Retinal pigment epithelial cell (primary cell): ENCODE data around the gene GTF3C4.

Experiments
- DNase-seq: peaks from one replicate; pipeline ENCODE4 v3.0.0-alpha.2; 2010; ENCODE audit warnings: low read depth
- H3K4me3 ChIP-seq: 2 replicates; pipeline ENCODE4 v1.5.1; 2011; ENCODE audit warnings: mild to moderate bottlenecking, low read length, control low read depth, moderate library complexity
- TF ChIP-seq, protein P1 (sequence below): conservative IDR thresholded peaks from 2 replicates; pipeline ENCODE4 v1.5.1; 2011; ENCODE audit warnings: low read depth, low read length, control low read depth, inconsistent platforms

Gene GTF3C4

DNA sequence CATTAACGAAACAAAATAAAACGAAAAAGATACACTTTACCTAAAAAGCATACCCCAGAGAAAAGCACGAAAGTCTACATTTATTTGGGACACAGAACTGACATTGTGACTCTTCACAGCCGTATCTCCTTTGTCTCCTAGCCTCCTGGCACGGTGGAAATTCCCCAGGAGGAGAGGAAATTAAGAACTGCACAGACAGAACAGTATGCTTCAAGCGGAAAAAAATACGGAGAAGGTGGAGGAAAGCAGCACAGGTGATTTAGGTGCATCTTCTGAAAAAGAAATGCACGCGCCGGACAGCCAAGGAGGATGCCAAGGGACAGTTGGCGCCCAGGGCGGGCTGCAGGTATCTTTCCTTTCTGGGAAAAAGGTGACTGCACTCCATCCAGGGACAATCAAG is 32.5 kb upstream of the GTF3C4 start:
- no peak for DNase-seq
- TF ChIP-seq, protein P1, sequence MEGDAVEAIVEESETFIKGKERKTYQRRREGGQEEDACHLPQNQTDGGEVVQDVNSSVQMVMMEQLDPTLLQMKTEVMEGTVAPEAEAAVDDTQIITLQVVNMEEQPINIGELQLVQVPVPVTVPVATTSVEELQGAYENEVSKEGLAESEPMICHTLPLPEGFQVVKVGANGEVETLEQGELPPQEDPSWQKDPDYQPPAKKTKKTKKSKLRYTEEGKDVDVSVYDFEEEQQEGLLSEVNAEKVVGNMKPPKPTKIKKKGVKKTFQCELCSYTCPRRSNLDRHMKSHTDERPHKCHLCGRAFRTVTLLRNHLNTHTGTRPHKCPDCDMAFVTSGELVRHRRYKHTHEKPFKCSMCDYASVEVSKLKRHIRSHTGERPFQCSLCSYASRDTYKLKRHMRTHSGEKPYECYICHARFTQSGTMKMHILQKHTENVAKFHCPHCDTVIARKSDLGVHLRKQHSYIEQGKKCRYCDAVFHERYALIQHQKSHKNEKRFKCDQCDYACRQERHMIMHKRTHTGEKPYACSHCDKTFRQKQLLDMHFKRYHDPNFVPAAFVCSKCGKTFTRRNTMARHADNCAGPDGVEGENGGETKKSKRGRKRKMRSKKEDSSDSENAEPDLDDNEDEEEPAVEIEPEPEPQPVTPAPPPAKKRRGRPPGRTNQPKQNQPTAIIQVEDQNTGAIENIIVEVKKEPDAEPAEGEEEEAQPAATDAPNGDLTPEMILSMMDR, result no peak
- no peak overlapping the region for H3K4me3 ChIP-seq

DNA sequence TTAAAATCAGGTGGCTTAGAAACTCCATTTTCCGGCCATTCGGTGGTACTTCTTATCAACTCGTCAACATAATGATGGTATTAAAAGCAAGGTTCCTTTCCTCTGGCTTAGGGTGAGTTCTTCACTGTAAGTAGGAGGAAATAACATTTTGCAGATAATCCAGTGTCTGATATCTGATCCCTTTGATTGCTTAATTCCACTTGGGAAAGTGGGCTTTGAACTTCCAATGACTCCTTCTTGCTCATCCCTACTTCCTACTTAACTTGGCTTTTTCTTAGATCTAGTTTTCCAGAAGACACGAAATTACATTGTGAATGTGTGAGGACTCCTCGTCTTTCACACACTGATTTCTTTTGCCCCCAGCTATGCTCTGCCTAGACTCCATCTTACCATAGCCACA is 32.0 kb upstream of the GTF3C4 start:
- no peak for DNase-seq
- no peak overlapping the region for H3K4me3 ChIP-seq
- TF ChIP-seq, protein P1, result no peak

DNA sequence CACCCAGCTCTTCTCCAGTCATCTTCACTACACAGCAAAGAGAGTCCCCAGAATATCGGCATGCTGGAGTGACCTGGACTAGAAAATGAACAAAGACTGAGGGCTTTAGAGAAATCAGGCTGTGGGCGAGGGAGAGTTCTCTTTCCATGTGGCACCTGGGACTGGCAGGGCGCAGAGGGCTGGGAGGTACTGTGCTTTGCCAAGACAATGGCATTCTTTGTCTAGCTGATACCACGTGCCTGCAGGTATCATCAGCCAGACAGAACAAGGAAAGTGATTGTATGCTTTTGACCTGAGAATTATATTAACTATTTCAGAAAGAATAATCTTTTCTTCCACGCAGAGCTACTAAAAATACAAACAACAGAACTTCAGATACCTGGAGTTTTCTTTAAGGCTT is 30.9 kb upstream of the GTF3C4 start:
- no peak for DNase-seq
- TF ChIP-seq, protein P1, result no peak
- no peak overlapping the region for H3K4me3 ChIP-seq

DNA sequence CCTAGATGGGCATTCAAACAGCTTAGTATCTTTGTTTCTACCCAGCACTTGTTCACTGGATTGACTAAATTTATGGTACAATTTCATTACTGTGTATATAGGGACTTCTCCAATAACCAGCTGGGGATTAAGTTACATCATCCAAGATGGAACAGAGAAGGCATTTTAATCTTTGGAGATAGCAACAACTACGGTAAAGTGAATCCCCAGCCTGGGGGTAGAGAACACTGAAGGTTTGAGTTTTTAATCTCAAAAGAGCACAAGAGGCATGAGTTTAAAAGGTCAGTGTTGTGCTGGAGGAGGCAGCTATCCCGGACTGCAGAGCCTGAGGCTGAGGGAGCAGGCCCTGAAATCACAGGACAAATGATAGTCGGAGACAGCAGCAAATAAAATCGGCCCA is 29.0 kb upstream of the GTF3C4 start:
- no peak overlapping the region for H3K4me3 ChIP-seq
- TF ChIP-seq, protein P1, result no peak
- DNase-seq, result no peak

DNA sequence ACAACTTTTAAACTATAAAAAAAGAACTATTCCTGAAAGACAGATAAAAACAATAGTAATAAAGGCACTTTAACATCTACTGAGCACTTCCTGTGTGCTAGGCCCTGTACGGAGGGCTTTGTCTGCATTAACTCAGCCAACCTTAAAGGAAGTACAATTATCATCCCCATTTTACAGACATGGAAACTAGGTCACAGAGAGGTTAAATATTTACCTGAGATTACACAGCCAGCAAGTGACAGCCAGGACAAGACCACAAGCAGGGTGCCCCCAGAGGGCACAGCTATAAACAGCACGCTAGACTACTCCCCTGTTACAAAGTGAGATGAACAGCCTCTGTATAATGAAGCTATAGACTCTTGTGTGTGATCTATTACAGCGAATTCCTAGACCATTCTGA is 26.0 kb upstream of the GTF3C4 start:
- TF ChIP-seq, protein P1, result no peak
- H3K4me3 ChIP-seq, result no peak overlapping the region
- no peak for DNase-seq

DNA sequence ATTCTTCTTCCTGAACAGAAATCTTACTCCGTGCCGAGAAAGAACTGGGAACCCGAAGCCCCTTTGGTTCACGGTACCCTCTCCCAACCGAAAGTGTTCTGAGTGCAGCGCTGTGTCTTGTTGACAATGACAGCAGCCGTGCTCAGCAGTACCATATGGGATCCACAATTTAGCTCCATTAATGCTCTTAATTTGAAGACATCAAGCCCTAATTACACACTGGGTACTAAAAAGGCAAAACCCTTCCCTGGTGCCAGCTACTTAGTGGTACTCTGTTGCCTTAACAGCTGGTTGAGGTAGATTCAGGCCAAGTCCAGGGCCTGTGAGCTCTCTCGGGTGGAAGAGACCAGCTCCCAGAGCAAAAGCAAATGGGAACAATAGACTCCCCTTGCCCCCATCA is 25.0 kb upstream of the GTF3C4 start:
- no peak for DNase-seq
- TF ChIP-seq, protein P1, result no peak

DNA sequence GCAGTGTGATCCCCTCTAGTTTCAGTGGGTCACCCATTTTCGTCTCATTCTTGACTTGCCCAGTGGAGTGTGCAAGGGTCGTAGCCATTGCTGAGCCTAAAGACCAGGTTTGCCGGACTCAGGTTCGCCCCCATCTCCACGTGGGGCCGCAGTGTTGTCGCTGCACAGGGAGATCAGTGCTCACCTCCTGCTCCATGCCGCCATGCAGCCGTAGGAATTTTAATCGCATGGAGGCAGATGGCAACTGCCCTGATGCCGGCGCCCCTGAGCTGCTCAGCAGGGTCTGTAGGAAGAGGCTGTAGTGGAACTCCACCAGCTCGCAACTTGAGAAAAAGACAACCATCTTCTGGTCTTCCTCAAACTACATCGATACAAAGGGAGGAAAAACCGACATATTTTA is 24.6 kb upstream of the GTF3C4 start:
- no peak for DNase-seq
- no peak overlapping the region for H3K4me3 ChIP-seq
- TF ChIP-seq, protein P1, result no peak

More for the DNA sequence above, 25.0 kb upstream of the GTF3C4 start:
- H3K4me3 ChIP-seq, result no peak overlapping the region
